Measurements from ENCODE around the gene APP.

- no peak for TF ChIP-seq CTCF (IDR thresholded peaks at IDR 0.05)
- no peak for TF ChIP-seq POLR2A (IDR thresholded peaks at IDR 0.05)
Measured at GRCh38 chr21:26144031-26144430, 26.5 kb downstream of the APP start.
